CD4-positive, alpha-beta T cell treated with Interferon gamma for 1 hour (primary cell): ENCODE results near the gene CSAG2.
"Not testable (repeated sequence)": the region's sequence is repeated elsewhere in the genome, so short reads cannot be mapped to it uniquely, and the experiment has no call there.

Experiments used
- DNase-seq: peaks from one replicate; pipeline ENCODE4 v3.0.0-alpha.2; 2020

CSAG2 gene

GRCh38 chrX:152709173-152709572, at the start of gene CSAG2:
Gene CSAG2, minus strand, starts transcription at chrX:152709273. Its CDS starts 161 bp downstream, at chrX:152709112.
- not testable (repeated sequence) for DNase-seq

- not testable (repeated sequence) for DNase-seq
Measured at GRCh38 chrX:152754871-152755270, 45.8 kb upstream of the CSAG2 start.

GRCh38 chrX:152753686-152754650, 44.9 kb upstream of the CSAG2 start, which contains the start of gene MAGEA2:
Gene MAGEA2, minus strand, starts transcription at chrX:152753842. Its CDS starts 2,479 bp downstream, at chrX:152751363.
- not testable (repeated sequence) for DNase-seq

GRCh38 chrX:152738560-152738959, 29.5 kb upstream of the CSAG2 start:
- no peak for DNase-seq

- DNase-seq: not testable (repeated sequence)
Measured at GRCh38 chrX:152736528-152736927, 27.5 kb upstream of the CSAG2 start.

GRCh38 chrX:152735860-152736511, 26.9 kb upstream of the CSAG2 start:
- no peak for DNase-seq

GRCh38 chrX:152735101-152735500, 26.0 kb upstream of the CSAG2 start:
- DNase-seq: no peak

- not testable (repeated sequence) for DNase-seq
Measured at GRCh38 chrX:152734143-152734858, 25.2 kb upstream of the CSAG2 start.

- DNase-seq: no peak
Measured at GRCh38 chrX:152733261-152733975, 24.3 kb upstream of the CSAG2 start, which contains the start of the genes CSAG1 and MAGEA12. Gene CSAG1, minus strand, starts transcription at chrX:152733721. Its CDS starts 1,261 bp downstream, at chrX:152732460. Gene MAGEA12, plus strand, starts transcription at chrX:152733757. Its CDS starts 2,405 bp downstream, at chrX:152736162.

GRCh38 chrX:152725409-152725808, 16.3 kb upstream of the CSAG2 start:
- no peak for DNase-seq

- not testable (repeated sequence) for DNase-seq
Measured at GRCh38 chrX:152713815-152714787, 5.0 kb upstream of the CSAG2 start, which contains the start of gene MAGEA2B. Gene MAGEA2B, plus strand, starts transcription at chrX:152714628. Its CDS starts 2,479 bp downstream, at chrX:152717107.

GRCh38 chrX:152713195-152713594, 4.1 kb upstream of the CSAG2 start:
- DNase-seq: not testable (repeated sequence)

GRCh38 chrX:152706500-152706899, 2.6 kb downstream of the CSAG2 start:
- DNase-seq: not testable (repeated sequence)

- DNase-seq: not testable (repeated sequence)
Measured at GRCh38 chrX:152700390-152700789, 8.7 kb downstream of the CSAG2 start.

- DNase-seq: not testable (repeated sequence)
Measured at GRCh38 chrX:152697952-152698931, 10.8 kb downstream of the CSAG2 start, which contains the start of gene MAGEA3. Gene MAGEA3, plus strand, starts transcription at chrX:152698794. Its CDS starts 2,039 bp downstream, at chrX:152700833.

GRCh38 chrX:152681012-152681411, 28.1 kb downstream of the CSAG2 start:
- not testable (repeated sequence) for DNase-seq

- not testable (repeated sequence) for DNase-seq
Measured at GRCh38 chrX:152674652-152675051, 34.4 kb downstream of the CSAG2 start.

- no peak for DNase-seq
Measured at GRCh38 chrX:152674135-152674534, 34.9 kb downstream of the CSAG2 start.

- no peak for DNase-seq
Measured at GRCh38 chrX:152663086-152663485, 46.0 kb downstream of the CSAG2 start.
